SU-DHL-6 (cell line): Measurements from ENCODE around the gene GUCY1B1.

Source experiments
- H2AFZ ChIP-seq: fragments of 200-600 bp; sonication (generic); 2 replicates; pipeline ENCODE4 v1.6.1; 2014; ENCODE audit warnings: low read depth, mild to moderate bottlenecking, moderate library complexity, mixed read lengths, antibody characterized with exemption, low read length; ENCODE audit not compliant: severe bottlenecking
- H3F3A ChIP-seq: fragments of 200-600 bp; shearing (Covaris generic); 2 replicates; pipeline ENCODE4 v1.6.0; 2016; ENCODE audit warnings: antibody characterized with exemption, mild to moderate bottlenecking; ENCODE audit not compliant: insufficient read depth
- H3K27ac ChIP-seq: fragments of 200-600 bp; sonication (generic); 2 replicates; pipeline ENCODE4 v1.5.1; 2016; ENCODE audit warnings: low read depth, mild to moderate bottlenecking, low read length, moderate library complexity, mixed read lengths
- H3K27me3 ChIP-seq: fragments of 200-600 bp; sonication (generic), shearing (Covaris generic); 2 replicates; pipeline ENCODE4 v1.6.0; 2014; ENCODE audit warnings: mild to moderate bottlenecking, low read length
- H3K36me3 ChIP-seq: fragments of 200-600 bp; sonication (generic); 2 replicates; pipeline ENCODE4 v1.6.1; 2014; ENCODE audit warnings: mild to moderate bottlenecking, low read length, mixed read lengths
- H3K4me2 ChIP-seq: fragments of 300-600, 200-600 bp; shearing (Covaris generic), sonication (generic); 2 replicates; pipeline ENCODE4 v1.6.0; 2014; ENCODE audit warnings: low read length, low read depth, mild to moderate bottlenecking; ENCODE audit not compliant: poor library complexity, severe bottlenecking
- H3K4me3 ChIP-seq: fragments of 200-600 bp; sonication (generic); 2 replicates; pipeline ENCODE4 v1.5.1; 2014; ENCODE audit warnings: antibody characterized with exemption, low read length, mild to moderate bottlenecking, mixed read lengths; ENCODE audit not compliant: insufficient read depth, poor library complexity, severe bottlenecking
- H3K79me2 ChIP-seq: fragments of 200-600 bp; sonication (generic); 2 replicates; pipeline ENCODE4 v1.6.1; 2014; ENCODE audit warnings: mild to moderate bottlenecking, low read length, moderate library complexity; ENCODE audit not compliant: insufficient read depth
- H3K9ac ChIP-seq: fragments of 200-600 bp; sonication (generic); 2 replicates; pipeline ENCODE4 v1.7.0; 2014; ENCODE audit warnings: mild to moderate bottlenecking, low read length
- H3K9me2 ChIP-seq: fragments of 200-600 bp; sonication (generic); replicated peaks from 2 replicates; pipeline ENCODE4 v1.6.1; 2014; ENCODE audit warnings: low read length; ENCODE audit not compliant: insufficient read depth
- H3K9me3 ChIP-seq: fragments of 200-600 bp; sonication (generic); 2 replicates; pipeline ENCODE4 v1.6.1; 2014; ENCODE audit warnings: low read length, mixed read lengths; ENCODE audit not compliant: insufficient read depth
- H4K20me1 ChIP-seq: fragments of 200-600 bp; sonication (generic); 2 replicates; pipeline ENCODE4 v1.6.1; 2014; ENCODE audit warnings: low read depth, mild to moderate bottlenecking, antibody characterized with exemption, low read length, moderate library complexity, mixed read lengths
- EZH2phosphoT487 ChIP-seq: fragments of 200-600 bp; sonication (generic), shearing (Covaris generic); conservative IDR thresholded peaks from 2 replicates; pipeline ENCODE4 v1.6.1; 2018; ENCODE audit warnings: mild to moderate bottlenecking, antibody characterized with exemption, low read length, moderate library complexity, mixed read lengths
- TF ChIP-seq, protein P1 (sequence below): fragments of 200-600 bp; sonication (generic); IDR thresholded peaks from one replicate; pipeline ENCODE4 v1.5.1; 2017; ENCODE audit warnings: antibody characterized with exemption, mild to moderate bottlenecking, low read length, moderate library complexity; ENCODE audit not compliant: insufficient read depth, poor library complexity, severe bottlenecking

The GUCY1B1 gene

DNA sequence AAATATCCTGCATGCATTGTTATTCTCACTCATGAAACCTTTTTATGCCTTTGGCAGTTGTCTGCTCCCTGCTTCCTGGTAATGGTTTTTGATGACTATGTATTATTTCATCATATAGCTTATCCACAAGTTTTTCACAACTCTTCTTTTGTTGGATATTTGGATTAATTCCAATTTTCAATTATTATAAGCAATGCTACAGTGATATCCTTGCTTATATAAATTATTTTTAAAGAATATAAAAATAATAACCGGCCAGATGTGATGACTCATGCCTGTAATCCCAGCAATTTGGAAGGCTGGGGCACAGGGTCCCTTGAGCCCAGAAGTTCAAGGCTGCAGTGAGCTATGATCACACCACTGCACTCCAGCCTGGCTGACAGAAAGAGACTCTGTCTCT is 60.2 kb downstream of the GUCY1B1 start:
- no peaks in the 10 kb centered on the region for H3K79me2 ChIP-seq
- H3F3A ChIP-seq = no peaks in the 10 kb centered on the region

DNA sequence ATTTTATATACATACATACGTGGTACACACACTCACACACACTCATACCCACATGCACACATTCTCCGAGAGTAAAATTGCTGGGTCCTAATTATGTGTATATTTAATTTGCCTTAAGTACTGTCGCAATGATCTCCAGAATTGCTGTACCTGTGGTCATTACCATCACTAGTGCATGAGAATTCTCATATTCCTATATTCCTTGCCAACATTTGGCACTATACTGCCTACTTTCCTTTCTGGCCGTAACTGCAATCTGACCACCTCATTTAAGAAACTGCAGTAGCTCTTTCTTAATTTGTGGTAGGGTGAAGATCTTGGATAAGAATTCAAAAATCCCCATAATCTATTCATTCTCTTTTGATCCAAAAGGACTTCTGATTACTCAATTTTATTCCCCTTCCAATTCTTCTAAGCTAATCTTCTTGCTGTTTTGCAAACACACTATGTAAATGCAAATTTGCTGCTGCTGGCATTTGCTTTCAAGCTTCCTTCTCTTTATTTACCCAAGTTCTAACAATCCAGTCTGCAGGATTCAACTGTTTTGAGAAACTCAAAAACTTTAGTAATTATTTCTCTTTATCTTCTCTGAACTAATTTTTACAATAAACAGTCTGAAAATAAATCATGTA is 62.2 kb downstream of the GUCY1B1 start:
- no peaks in the 10 kb centered on the region for H3K36me3 ChIP-seq
- TF ChIP-seq, protein P1, sequence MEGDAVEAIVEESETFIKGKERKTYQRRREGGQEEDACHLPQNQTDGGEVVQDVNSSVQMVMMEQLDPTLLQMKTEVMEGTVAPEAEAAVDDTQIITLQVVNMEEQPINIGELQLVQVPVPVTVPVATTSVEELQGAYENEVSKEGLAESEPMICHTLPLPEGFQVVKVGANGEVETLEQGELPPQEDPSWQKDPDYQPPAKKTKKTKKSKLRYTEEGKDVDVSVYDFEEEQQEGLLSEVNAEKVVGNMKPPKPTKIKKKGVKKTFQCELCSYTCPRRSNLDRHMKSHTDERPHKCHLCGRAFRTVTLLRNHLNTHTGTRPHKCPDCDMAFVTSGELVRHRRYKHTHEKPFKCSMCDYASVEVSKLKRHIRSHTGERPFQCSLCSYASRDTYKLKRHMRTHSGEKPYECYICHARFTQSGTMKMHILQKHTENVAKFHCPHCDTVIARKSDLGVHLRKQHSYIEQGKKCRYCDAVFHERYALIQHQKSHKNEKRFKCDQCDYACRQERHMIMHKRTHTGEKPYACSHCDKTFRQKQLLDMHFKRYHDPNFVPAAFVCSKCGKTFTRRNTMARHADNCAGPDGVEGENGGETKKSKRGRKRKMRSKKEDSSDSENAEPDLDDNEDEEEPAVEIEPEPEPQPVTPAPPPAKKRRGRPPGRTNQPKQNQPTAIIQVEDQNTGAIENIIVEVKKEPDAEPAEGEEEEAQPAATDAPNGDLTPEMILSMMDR = no peak
- TF ChIP-seq EZH2phosphoT487 = no peak
- H3K4me3 ChIP-seq = no peak overlapping the region
- H3K9ac ChIP-seq = no peak overlapping the region
- no peaks in the 10 kb centered on the region for H4K20me1 ChIP-seq
- H3K79me2 ChIP-seq = no peaks in the 10 kb centered on the region
- H3K9me2 ChIP-seq = no peaks in the 10 kb centered on the region; the same call in 1 of the 2 replicates
- H3K27me3 ChIP-seq = no peaks in the 10 kb centered on the region
- no peak overlapping the region for H3K27ac ChIP-seq
- H3K4me2 ChIP-seq = no peak overlapping the region
- no peaks in the 10 kb centered on the region for H3K9me3 ChIP-seq
- H3F3A ChIP-seq = no peaks in the 10 kb centered on the region
- H2AFZ ChIP-seq = no peak overlapping the region

More for the DNA sequence above, 60.2 kb downstream of the GUCY1B1 start:
- H3K27me3 ChIP-seq = no peaks in the 10 kb centered on the region
- H3K4me2 ChIP-seq = no peak overlapping the region
- no peak overlapping the region for H3K27ac ChIP-seq
- no peaks in the 10 kb centered on the region; the same call in 1 of the 2 replicates for H3K9me2 ChIP-seq
- no peaks in the 10 kb centered on the region for H4K20me1 ChIP-seq
- H3K9me3 ChIP-seq = no peaks in the 10 kb centered on the region
- H3K4me3 ChIP-seq = no peak overlapping the region
- H2AFZ ChIP-seq = no peak overlapping the region
- H3K36me3 ChIP-seq = no peaks in the 10 kb centered on the region
- H3K9ac ChIP-seq = no peak overlapping the region
- no peak for TF ChIP-seq EZH2phosphoT487
- TF ChIP-seq, protein P1 = no peak

DNA sequence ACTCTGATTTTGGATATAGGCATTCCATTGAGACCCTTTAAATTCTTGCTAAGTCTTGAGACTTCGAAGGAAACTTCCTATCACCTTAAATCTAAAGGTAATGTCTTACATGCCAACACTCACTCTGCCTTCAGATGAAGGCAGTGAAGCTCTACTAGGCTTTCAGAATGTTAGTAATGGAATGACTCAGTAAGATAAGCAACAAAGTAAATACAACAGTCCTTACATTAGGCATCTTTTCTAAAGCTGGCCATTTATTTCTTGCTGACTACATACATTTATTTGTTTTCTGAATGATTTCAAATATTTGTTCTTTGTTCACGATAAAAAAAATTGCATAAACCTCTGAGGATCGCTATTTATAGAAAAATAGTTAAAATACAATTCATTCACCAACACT is 63.8 kb downstream of the GUCY1B1 start:
- Histone ChIP-seq H3K79me2 (no peaks in the 10 kb centered on the region), H3K9ac (no peak overlapping the region), H2AFZ (no peak overlapping the region), H3K4me3 (no peak overlapping the region), H3K27me3 (no peaks in the 10 kb centered on the region), H3K9me2 (no peaks in the 10 kb centered on the region; the same call in 1 of the 2 replicates), H3K36me3 (no peaks in the 10 kb centered on the region), H4K20me1 (no peaks in the 10 kb centered on the region), H3F3A (no peaks in the 10 kb centered on the region), H3K9me3 (no peaks in the 10 kb centered on the region), H3K4me2 (no peak overlapping the region), H3K27ac (no peak overlapping the region)
- TF ChIP-seq, protein P1 = no peak
- TF ChIP-seq EZH2phosphoT487 = no peak
